GM19099 (cell line): ENCODE results near the gene VPS41.

Experiments
- POLR2A ChIP-seq: IDR thresholded peaks from 3 replicates; pipeline ENCODE4 v1.6.1; 2011; ENCODE audit warnings: low read depth; ENCODE audit not compliant: insufficient read length; ENCODE audit errors: extremely low read depth

Gene VPS41

GRCh38 chr7:38880035-38880434, 29.0 kb downstream of the VPS41 start:
- TF ChIP-seq POLR2A: no peak

GRCh38 chr7:38878694-38879457, 30.1 kb downstream of the VPS41 start:
- TF ChIP-seq POLR2A: no peak

- no peak for TF ChIP-seq POLR2A
Observed at GRCh38 chr7:38873433-38873832, 35.6 kb downstream of the VPS41 start.

GRCh38 chr7:38872202-38872601, 36.8 kb downstream of the VPS41 start:
- TF ChIP-seq POLR2A: no peak

GRCh38 chr7:38870147-38870546, 38.8 kb downstream of the VPS41 start:
- no peak for TF ChIP-seq POLR2A

- no peak for TF ChIP-seq POLR2A
Observed at GRCh38 chr7:38863601-38864291, 45.2 kb downstream of the VPS41 start.

GRCh38 chr7:38862666-38863065, 46.3 kb downstream of the VPS41 start:
- TF ChIP-seq POLR2A: no peak

GRCh38 chr7:38858259-38858884, 50.6 kb downstream of the VPS41 start:
- no peak for TF ChIP-seq POLR2A

- no peak for TF ChIP-seq POLR2A
Observed at GRCh38 chr7:38855867-38856266, 53.1 kb downstream of the VPS41 start.

GRCh38 chr7:38855386-38855785, 53.6 kb downstream of the VPS41 start:
- no peak for TF ChIP-seq POLR2A

- TF ChIP-seq POLR2A: no peak
Observed at GRCh38 chr7:38851321-38851720, 57.7 kb downstream of the VPS41 start.

- TF ChIP-seq POLR2A: no peak
Observed at GRCh38 chr7:38846280-38846679, 62.7 kb downstream of the VPS41 start.

GRCh38 chr7:38844952-38845563, 63.9 kb downstream of the VPS41 start:
- TF ChIP-seq POLR2A: no peak

GRCh38 chr7:38842746-38843145, 66.2 kb downstream of the VPS41 start:
- no peak for TF ChIP-seq POLR2A

GRCh38 chr7:38840736-38841460, 68.1 kb downstream of the VPS41 start:
- no peak for TF ChIP-seq POLR2A

GRCh38 chr7:38839851-38840250, 69.1 kb downstream of the VPS41 start:
- TF ChIP-seq POLR2A: no peak
